Neural progenitor cell (in vitro differentiated cells): ENCODE measurements around the gene ATRN. TPM values are rescaled to one million over a fixed set of nuclear protein-coding genes. Genes with fewer than 3 reads are reported as not detected.

Source experiments
- DNase-seq: peaks from one replicate; pipeline ENCODE4 v3.0.0-alpha.2; 2016; ENCODE audit warnings: low spot score
- H2AFZ ChIP-seq: fragments of 200-600 bp; sonication (generic); replicated peaks from 2 replicates; pipeline ENCODE4 v1.6.1; 2016; ENCODE audit warnings: antibody characterized with exemption
- H3F3A ChIP-seq: fragments of 200-600 bp; sonication (generic); 2 replicates; pipeline ENCODE4 v1.6.1; 2016; ENCODE audit warnings: antibody characterized with exemption, low read depth
- H3K27ac ChIP-seq: fragments of 200-600 bp; sonication (generic); 2 replicates; pipeline ENCODE4 v1.5.1; 2016; ENCODE audit warnings: mild to moderate bottlenecking
- H3K27me3 ChIP-seq: fragments of 200-600 bp; sonication (generic); 2 replicates; pipeline ENCODE4 v1.6.1; 2016; ENCODE audit warnings: mild to moderate bottlenecking, moderate library complexity
- H3K36me3 ChIP-seq: fragments of 200-600 bp; sonication (generic); 2 replicates; pipeline ENCODE4 v1.5.1; 2016
- H3K4me1 ChIP-seq: fragments of 200-600 bp; sonication (generic); 2 replicates; pipeline ENCODE4 v1.6.1; 2016; ENCODE audit warnings: mixed run types
- H3K4me2 ChIP-seq: fragments of 200-600 bp; sonication (generic); 2 replicates; pipeline ENCODE4 v1.6.1; 2016
- H3K4me3 ChIP-seq: fragments of 200-600 bp; sonication (generic); 2 replicates; pipeline ENCODE4 v1.5.1; 2016
- H3K79me2 ChIP-seq: fragments of 200-600 bp; sonication (generic); 2 replicates; pipeline ENCODE4 v1.6.1; 2016; ENCODE audit warnings: low read depth
- H3K9ac ChIP-seq: fragments of 200-600 bp; sonication (generic); 2 replicates; pipeline ENCODE4 v1.6.1; 2016
- H3K9me3 ChIP-seq: fragments of 200-600 bp; sonication (generic); 2 replicates; pipeline ENCODE4 v1.5.1; 2016; ENCODE audit warnings: low read depth
- H4K20me1 ChIP-seq: fragments of 200-600 bp; sonication (generic); 2 replicates; pipeline ENCODE4 v1.6.1; 2016; ENCODE audit warnings: low read depth
- H3K27ac Mint-ChIP-seq: 3 replicates; pipeline ENCODE4 v1.8.0; 2021; ENCODE audit warnings: mixed read lengths
- H3K27me3 Mint-ChIP-seq: 2 replicates; pipeline ENCODE4 v1.8.0; 2022; ENCODE audit warnings: low read depth, mild to moderate bottlenecking, inconsistent platforms, moderate library complexity, mixed read lengths; ENCODE audit not compliant: insufficient read depth
- H3K36me3 Mint-ChIP-seq: 3 replicates; pipeline ENCODE4 v1.8.0; 2021; ENCODE audit warnings: mixed read lengths
- H3K4me1 Mint-ChIP-seq: 3 replicates; pipeline ENCODE4 v1.8.0; 2021; ENCODE audit warnings: mixed read lengths
- H3K4me3 Mint-ChIP-seq: 3 replicates; pipeline ENCODE4 v1.8.0; 2021; ENCODE audit warnings: mild to moderate bottlenecking, moderate library complexity, mixed read lengths
- H3K9me3 Mint-ChIP-seq: 3 replicates; pipeline ENCODE4 v1.8.0; 2020; ENCODE audit warnings: mixed read lengths
- EZH2 ChIP-seq: fragments of 200-600 bp; sonication (generic); IDR thresholded peaks from 2 replicates; pipeline ENCODE4 v1.6.1; 2017; ENCODE audit warnings: antibody characterized with exemption, mild to moderate bottlenecking, moderate library complexity
- EZH2phosphoT487 ChIP-seq: fragments of 200-600 bp; sonication (generic); IDR thresholded peaks from 2 replicates; pipeline ENCODE4 v1.6.1; 2017; ENCODE audit warnings: antibody characterized with exemption
- total RNA-seq: library from RNA; depleted of rRNA; stranded (reverse); fragments of >200 nt; gene quantifications from 2 replicates; pipeline ENCODE4 v1.2.3, GENCODE V29; 2015; ENCODE audit warnings: low replicate concordance
- TF ChIP-seq, protein P1 (sequence below): fragments of 200-600 bp; sonication (generic); IDR thresholded peaks from 2 replicates; pipeline ENCODE4 v1.5.1; 2017; ENCODE audit warnings: antibody characterized with exemption, mild to moderate bottlenecking

Gene ATRN
- total RNA-seq, 1 donor from 2014 or later: 36.8 TPM

GRCh38 chr20:3471397-3472021, 691 bp downstream of the ATRN start:
- Histone ChIP-seq H4K20me1 (peaks cover 15% of the 10 kb centered on the region), H3K27ac (no peak overlapping the region), H3K4me1 (peaks cover 9% of the 10 kb centered on the region), H2AFZ (peak overlapping the region; percentile 94), H3K27me3 (peaks cover 29% of the 10 kb centered on the region), H3F3A (peaks cover 18% of the 10 kb centered on the region), H3K9me3 (no peaks in the 10 kb centered on the region), H3K4me3 (peak overlapping the region; percentile 77), H3K9ac (peak overlapping the region; percentile 21), H3K4me2 (peak overlapping the region; percentile 97), H3K36me3 (no peaks in the 10 kb centered on the region), H3K79me2 (peaks cover 41% of the 10 kb centered on the region)
- Mint-ChIP-seq H3K36me3 (peaks cover 4% of the 10 kb centered on the region), H3K4me3 (peak overlapping the region; percentile 98), H3K27me3 (no peaks in the 10 kb centered on the region), H3K4me1 (peaks cover 23% of the 10 kb centered on the region), H3K9me3 (no peaks in the 10 kb centered on the region), H3K27ac (peak overlapping the region; percentile 47)
- TF ChIP-seq EZH2: no peak
- TF ChIP-seq EZH2phosphoT487: no peak
- TF ChIP-seq, protein P1, sequence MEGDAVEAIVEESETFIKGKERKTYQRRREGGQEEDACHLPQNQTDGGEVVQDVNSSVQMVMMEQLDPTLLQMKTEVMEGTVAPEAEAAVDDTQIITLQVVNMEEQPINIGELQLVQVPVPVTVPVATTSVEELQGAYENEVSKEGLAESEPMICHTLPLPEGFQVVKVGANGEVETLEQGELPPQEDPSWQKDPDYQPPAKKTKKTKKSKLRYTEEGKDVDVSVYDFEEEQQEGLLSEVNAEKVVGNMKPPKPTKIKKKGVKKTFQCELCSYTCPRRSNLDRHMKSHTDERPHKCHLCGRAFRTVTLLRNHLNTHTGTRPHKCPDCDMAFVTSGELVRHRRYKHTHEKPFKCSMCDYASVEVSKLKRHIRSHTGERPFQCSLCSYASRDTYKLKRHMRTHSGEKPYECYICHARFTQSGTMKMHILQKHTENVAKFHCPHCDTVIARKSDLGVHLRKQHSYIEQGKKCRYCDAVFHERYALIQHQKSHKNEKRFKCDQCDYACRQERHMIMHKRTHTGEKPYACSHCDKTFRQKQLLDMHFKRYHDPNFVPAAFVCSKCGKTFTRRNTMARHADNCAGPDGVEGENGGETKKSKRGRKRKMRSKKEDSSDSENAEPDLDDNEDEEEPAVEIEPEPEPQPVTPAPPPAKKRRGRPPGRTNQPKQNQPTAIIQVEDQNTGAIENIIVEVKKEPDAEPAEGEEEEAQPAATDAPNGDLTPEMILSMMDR: no peak
- peak; percentile 25 for DNase-seq

DNA sequence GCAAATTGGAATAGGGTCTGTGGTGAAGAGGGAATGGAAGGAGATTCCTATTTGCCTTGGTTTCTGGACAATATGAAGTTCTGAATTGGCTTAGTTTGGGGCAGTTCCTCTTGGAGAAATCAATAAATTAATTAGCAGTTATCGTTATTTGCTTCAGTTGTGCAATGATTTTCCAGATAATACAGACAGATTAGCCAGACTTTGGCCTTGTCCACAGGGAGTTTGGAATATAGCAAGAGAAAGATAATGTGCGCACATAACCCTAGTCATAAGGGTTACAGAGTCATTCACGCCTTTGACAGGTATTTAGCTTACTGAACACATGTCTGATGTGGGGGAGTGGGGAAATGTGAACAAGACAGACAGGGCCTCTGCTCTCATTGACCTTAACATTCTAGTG, 1.3 kb downstream of the ATRN start:
- Histone ChIP-seq H4K20me1 (peaks cover 15% of the 10 kb centered on the region), H3F3A (peaks cover 18% of the 10 kb centered on the region), H3K4me3 (peak overlapping the region; percentile 77), H3K36me3 (no peaks in the 10 kb centered on the region), H2AFZ (no peak overlapping the region), H3K27ac (no peak overlapping the region), H3K4me1 (peaks cover 9% of the 10 kb centered on the region), H3K4me2 (peak overlapping the region; percentile 97), H3K9ac (peak overlapping the region; percentile 21), H3K9me3 (no peaks in the 10 kb centered on the region), H3K27me3 (peaks cover 23% of the 10 kb centered on the region), H3K79me2 (peaks cover 44% of the 10 kb centered on the region)
- H3K4me1 Mint-ChIP-seq: peaks cover 23% of the 10 kb centered on the region
- H3K27me3 Mint-ChIP-seq: no peaks in the 10 kb centered on the region
- no peak for TF ChIP-seq EZH2phosphoT487
- TF ChIP-seq, protein P1: no peak
- TF ChIP-seq EZH2: no peak
- H3K9me3 Mint-ChIP-seq: no peaks in the 10 kb centered on the region
- H3K27ac Mint-ChIP-seq: peak overlapping the region; percentile 47
- H3K4me3 Mint-ChIP-seq: peak overlapping the region; percentile 98
- DNase-seq: no peak
- peaks cover 4% of the 10 kb centered on the region for H3K36me3 Mint-ChIP-seq

DNA sequence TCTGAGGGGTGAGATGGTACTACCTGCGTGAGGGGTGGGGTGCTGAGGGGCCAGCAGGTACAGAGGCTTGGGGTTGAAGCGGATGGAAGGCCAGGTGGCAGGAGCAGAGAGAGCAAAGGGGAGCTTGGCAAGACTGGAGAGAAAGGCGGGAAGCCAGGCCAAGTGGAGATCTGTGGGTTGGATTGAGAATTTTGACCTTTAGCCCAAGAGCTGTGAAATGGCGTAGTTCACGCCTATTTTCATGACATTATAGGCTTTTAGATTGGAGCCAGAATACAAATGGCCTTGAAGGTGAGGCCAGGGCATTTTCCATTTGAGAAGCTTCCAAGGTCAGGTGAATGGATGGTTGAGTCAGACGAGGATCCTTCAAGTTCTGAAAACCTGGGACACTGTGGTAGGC, 2.5 kb downstream of the ATRN start:
- Histone ChIP-seq H3K36me3 (no peaks in the 10 kb centered on the region), H3K9me3 (no peaks in the 10 kb centered on the region), H3K4me3 (no peak overlapping the region), H3K9ac (no peak overlapping the region), H3K27me3 (peaks cover 14% of the 10 kb centered on the region), H3K79me2 (peaks cover 47% of the 10 kb centered on the region), H3K27ac (no peak overlapping the region), H3F3A (peaks cover 18% of the 10 kb centered on the region), H4K20me1 (peaks cover 15% of the 10 kb centered on the region), H2AFZ (no peak overlapping the region), H3K4me2 (no peak overlapping the region), H3K4me1 (peaks cover 9% of the 10 kb centered on the region)
- DNase-seq: no peak
- no peak overlapping the region for H3K27ac Mint-ChIP-seq
- H3K9me3 Mint-ChIP-seq: no peaks in the 10 kb centered on the region
- H3K27me3 Mint-ChIP-seq: no peaks in the 10 kb centered on the region
- H3K4me3 Mint-ChIP-seq: no peak overlapping the region
- H3K36me3 Mint-ChIP-seq: peaks cover 4% of the 10 kb centered on the region
- TF ChIP-seq, protein P1: no peak
- TF ChIP-seq EZH2 (no peak), EZH2phosphoT487 (no peak)
- peaks cover 23% of the 10 kb centered on the region for H3K4me1 Mint-ChIP-seq
